Measurements from ENCODE around the gene SOWAHB.
"Not testable (repeated sequence)": the region's sequence is repeated elsewhere in the genome, so short reads cannot be mapped to it uniquely, and the experiment has no call there.

The SOWAHB gene

GRCh38 chr4:76896048-76896447 lies 1.9 kb downstream of the SOWAHB start:
- no peak for DNase-seq (ENCODE audit: low read depth in 1 of 2, low spot score in 1 of 2)

GRCh38 chr4:76895619-76896018 lies 2.3 kb downstream of the SOWAHB start:
- no peak for DNase-seq (ENCODE audit: low read depth in 1 of 2, low spot score in 1 of 2)

GRCh38 chr4:76894537-76895255 lies 3.2 kb downstream of the SOWAHB start:
- DNase-seq (ENCODE audit: low read depth in 1 of 2, low spot score in 1 of 2): no peak

GRCh38 chr4:76892601-76893000 lies 5.3 kb downstream of the SOWAHB start:
- DNase-seq (ENCODE audit: low read depth in 1 of 2, low spot score in 1 of 2): no peak

- DNase-seq (ENCODE audit: low read depth in 1 of 2, low spot score in 1 of 2): no peak
These were observed 5.9 kb downstream of the SOWAHB start for GRCh38 chr4:76892001-76892400.

- no peak for DNase-seq (ENCODE audit: low read depth in 1 of 2, low spot score in 1 of 2)
These were observed 11.0 kb downstream of the SOWAHB start for GRCh38 chr4:76886848-76887441.

- DNase-seq (ENCODE audit: low read depth in 1 of 2, low spot score in 1 of 2): no peak
These were observed 11.7 kb downstream of the SOWAHB start for GRCh38 chr4:76886214-76886613.

GRCh38 chr4:76883147-76883546 lies 14.8 kb downstream of the SOWAHB start:
- no peak for DNase-seq (ENCODE audit: low read depth in 1 of 2, low spot score in 1 of 2)

GRCh38 chr4:76882630-76883029 lies 15.3 kb downstream of the SOWAHB start:
- DNase-seq (ENCODE audit: low read depth in 1 of 2, low spot score in 1 of 2): no peak

GRCh38 chr4:76881375-76881774 lies 16.6 kb downstream of the SOWAHB start:
- DNase-seq (ENCODE audit: low read depth in 1 of 2, low spot score in 1 of 2): no peak

GRCh38 chr4:76879731-76880364 lies 18.1 kb downstream of the SOWAHB start:
- DNase-seq (ENCODE audit: low read depth in 1 of 2, low spot score in 1 of 2): no peak

GRCh38 chr4:76878641-76879165 lies 19.2 kb downstream of the SOWAHB start:
- not testable (repeated sequence) for DNase-seq (ENCODE audit: low read depth in 1 of 2, low spot score in 1 of 2)

- no peak for DNase-seq (ENCODE audit: low read depth in 1 of 2, low spot score in 1 of 2)
These were observed 23.8 kb downstream of the SOWAHB start for GRCh38 chr4:76874176-76874575.

GRCh38 chr4:76873495-76873894 lies 24.4 kb downstream of the SOWAHB start:
- DNase-seq (ENCODE audit: low read depth in 1 of 2, low spot score in 1 of 2): no peak

GRCh38 chr4:76872556-76872955 lies 25.4 kb downstream of the SOWAHB start:
- DNase-seq (ENCODE audit: low read depth in 1 of 2, low spot score in 1 of 2): no peak

- not testable (repeated sequence) for DNase-seq (ENCODE audit: low read depth in 1 of 2, low spot score in 1 of 2)
These were observed 29.2 kb downstream of the SOWAHB start for GRCh38 chr4:76868780-76869179.

- DNase-seq (ENCODE audit: low read depth in 1 of 2, low spot score in 1 of 2): no peak
These were observed 29.9 kb downstream of the SOWAHB start for GRCh38 chr4:76867880-76868655.

GRCh38 chr4:76867377-76867776 lies 30.6 kb downstream of the SOWAHB start:
- DNase-seq (ENCODE audit: low read depth in 1 of 2, low spot score in 1 of 2): no peak

- DNase-seq (ENCODE audit: low read depth in 1 of 2, low spot score in 1 of 2): no peak
These were observed 31.3 kb downstream of the SOWAHB start for GRCh38 chr4:76866641-76867040.

- DNase-seq (ENCODE audit: low read depth in 1 of 2, low spot score in 1 of 2): no peak
These were observed 39.6 kb downstream of the SOWAHB start for GRCh38 chr4:76858319-76858718.

- DNase-seq (ENCODE audit: low read depth in 1 of 2, low spot score in 1 of 2): no peak
These were observed 40.9 kb downstream of the SOWAHB start for GRCh38 chr4:76857074-76857409.
